Activated CD8-positive, alpha-beta memory T cell treated with anti-CD3 and anti-CD28 coated beads, Interleukin-2, amount 50 U/mL, for 24 hours (primary cell): Measurements from ENCODE around the gene MMP2.

Experiments
- DNase-seq: peaks from one replicate; pipeline ENCODE4 v3.0.0-alpha.2; 2020; ENCODE audit errors: extremely low read depth

The MMP2 gene

DNA sequence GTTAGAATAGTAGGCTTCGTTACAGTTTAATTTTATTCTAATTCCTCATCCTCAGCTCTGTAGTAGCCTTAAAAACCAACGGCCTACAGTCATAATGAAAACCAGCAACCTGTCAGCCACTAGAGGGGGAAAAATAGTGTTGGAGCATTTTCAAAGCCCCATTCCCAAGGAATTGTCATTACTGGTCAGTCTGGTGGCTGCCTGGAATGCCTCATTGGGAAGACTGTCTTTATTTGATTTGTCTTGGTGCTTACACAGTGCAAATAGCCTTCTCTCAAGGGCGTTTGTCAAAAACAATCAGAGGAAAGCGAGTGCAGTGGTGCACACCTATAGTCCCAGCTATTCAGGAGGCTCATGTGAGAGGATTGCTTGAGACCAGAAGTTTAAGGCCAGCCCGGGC is 34.6 kb downstream of the MMP2 start:
- no peak for DNase-seq

- no peak for DNase-seq
Observed at GRCh38 chr16:55515111-55515510, 36.1 kb downstream of the MMP2 start.

GRCh38 chr16:55521792-55522191 is 42.8 kb downstream of the MMP2 start:
- no peak for DNase-seq

DNA sequence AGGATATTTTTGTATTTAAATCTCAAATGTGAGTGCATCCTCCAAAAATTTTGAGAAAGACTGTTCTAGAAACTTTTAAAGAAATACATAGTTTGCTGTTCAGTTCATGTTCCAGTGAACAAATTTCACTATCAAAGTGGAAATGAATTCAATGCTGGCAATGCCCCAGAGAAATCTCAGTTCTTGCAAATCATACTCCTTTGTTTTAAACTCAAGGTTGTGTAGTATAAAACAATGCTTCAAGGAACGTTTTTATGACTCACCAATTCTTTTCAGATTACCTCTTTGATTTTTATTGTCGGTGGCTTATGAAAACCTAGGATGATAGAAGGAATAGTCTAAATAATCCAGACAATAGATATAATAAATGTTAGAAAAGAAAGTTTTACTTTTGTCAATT is 47.4 kb downstream of the MMP2 start:
- DNase-seq, result no peak

GRCh38 chr16:55527885-55528284 is 48.9 kb downstream of the MMP2 start:
- no peak for DNase-seq

DNA sequence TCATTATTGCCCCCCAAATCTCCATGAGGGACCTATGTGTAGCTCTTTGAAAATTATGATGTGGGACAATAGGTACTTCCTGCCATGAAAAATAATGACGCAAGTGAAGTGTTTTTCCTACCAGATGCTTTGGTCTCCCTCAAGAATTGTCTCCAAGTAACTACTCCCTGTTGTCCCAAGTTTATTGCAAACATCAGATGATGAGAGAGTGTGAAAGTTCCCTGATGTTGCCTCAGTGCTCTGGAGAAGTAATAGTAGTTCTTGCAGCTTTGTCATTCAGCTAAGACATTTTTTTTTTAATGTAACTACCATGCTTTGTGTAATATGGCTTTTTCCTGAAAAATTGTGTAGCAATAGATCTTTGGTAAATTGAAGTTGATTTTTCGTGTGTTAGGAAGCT is 50.0 kb downstream of the MMP2 start:
- no peak for DNase-seq

DNA sequence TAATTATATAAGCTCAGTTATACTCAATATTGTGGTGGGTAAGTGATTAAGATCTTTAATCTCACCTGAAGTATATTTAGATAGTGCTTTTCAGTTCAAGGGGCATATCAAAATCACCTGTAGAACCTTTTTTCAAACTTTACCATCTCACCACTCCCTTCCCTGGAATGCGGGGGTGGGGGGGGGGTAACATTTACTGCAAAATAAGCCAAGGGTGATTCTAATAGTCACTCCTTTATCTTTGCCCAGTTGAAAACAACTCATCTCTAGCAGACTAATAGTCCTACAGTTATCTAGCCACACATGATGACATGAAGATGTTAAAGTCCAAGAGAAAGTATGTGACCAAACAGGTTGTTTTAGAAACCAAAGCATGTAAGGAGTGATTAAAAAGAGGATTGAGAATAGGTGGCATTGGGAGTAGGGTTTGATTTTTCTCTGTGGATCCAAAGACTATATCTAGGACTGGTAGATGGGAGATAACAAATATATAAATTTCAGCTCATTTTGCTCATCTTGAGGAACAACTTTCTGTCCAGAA is 51.4 kb downstream of the MMP2 start:
- no peak for DNase-seq

DNA sequence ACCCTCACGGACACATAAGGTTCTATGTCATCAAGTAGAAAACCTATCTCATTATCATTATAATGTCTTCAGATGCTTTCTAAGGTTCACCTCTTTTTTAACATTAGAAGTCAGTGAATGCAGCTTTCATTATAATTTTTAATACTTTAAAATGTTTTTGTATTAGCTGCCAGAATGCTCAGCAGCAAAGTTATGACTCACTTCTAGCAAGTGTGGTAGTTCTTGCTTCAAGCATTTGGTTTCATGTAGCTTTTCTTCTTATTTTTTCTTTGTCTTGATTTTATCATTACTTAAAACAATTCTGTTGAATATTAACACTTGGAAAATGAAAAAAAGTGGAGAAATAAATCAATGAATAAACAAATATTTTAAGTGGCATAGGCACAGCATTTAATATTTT is 53.2 kb downstream of the MMP2 start:
- no peak for DNase-seq

DNA sequence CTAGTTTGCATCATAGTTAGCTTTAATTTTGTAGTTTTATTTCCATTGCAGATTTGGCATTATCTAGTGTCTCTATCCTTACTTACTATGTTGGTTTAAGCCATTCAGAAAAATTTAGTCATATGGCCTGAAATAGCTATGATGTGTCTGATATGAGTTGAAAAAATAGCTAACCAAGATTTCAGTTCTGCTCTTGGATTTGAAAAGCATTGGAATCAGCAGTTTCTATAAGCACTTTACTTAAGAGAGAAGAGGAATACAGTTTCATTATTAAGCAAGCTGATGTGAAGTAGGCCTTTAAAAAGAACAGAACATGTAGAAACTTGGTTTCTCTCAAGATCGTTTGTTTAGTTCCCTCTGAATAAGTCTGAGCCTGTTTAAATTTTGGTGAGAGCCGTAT is 55.8 kb downstream of the MMP2 start:
- DNase-seq, result no peak

DNA sequence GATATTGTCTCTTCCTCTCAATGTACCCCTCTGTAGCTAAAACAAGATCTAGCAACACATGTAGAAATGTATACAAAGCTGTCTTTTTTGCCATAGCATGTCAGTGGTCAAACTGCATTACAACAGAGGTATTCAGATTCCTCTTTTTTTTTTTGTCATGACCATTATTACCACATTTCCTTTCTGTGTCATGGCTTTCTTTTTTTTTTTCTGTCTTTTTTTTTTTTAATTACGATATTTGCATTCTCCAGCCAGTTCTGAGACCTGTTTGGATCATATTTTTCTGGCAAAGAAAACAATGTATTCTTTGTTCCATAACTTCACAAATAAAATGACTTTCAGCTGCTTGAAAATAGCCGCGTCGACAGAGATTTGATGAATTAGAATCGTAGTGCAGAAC is 60.1 kb downstream of the MMP2 start:
- no peak for DNase-seq

GRCh38 chr16:55539488-55539887 is 60.5 kb downstream of the MMP2 start:
- DNase-seq, result no peak

DNA sequence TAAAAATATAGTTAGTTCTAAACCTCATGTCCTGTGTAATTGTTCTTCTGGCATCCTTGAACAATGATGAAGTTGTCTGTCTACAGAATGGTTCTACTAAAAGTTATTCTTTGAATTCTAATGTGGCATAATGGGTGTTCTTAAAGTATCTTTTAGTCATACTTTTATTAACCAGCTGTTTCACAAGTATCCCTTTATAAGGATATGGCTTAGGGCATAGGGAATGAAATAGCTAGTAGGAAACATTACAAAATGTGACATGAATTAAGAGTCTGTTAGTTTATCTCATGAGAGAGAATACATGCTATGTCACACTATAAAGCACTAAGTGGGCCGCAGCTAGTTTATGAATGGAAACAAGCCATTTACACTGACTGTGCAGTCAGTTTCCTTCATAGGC is 61.2 kb downstream of the MMP2 start:
- no peak for DNase-seq

- no peak for DNase-seq
Observed at GRCh38 chr16:55542459-55543082, 63.6 kb downstream of the MMP2 start.

- DNase-seq, result no peak
Observed at GRCh38 chr16:55543472-55543871, 64.5 kb downstream of the MMP2 start.

GRCh38 chr16:55552621-55553020 is 73.6 kb downstream of the MMP2 start:
- DNase-seq, result no peak

DNA sequence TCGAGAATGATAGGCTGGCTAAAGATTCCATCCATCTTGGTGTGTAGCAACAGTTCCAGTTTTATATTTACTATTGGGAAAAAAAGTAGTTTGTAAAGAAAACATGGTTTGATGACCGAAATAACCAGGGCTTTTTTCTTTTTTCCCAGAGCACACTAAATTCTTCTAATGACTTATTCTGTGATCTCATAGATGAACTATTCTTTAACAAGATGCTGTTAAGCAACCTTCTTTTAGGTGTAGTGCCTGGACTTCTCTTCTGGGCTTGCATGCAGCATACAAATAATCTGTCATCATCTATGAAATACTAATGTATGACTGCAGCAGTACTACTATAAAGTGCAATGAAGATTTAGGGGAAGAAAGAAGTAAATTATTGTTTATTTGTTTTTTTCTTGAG is 76.4 kb downstream of the MMP2 start:
- no peak for DNase-seq
